Fibroblast of skin of right biceps (primary cell): Measurements from ENCODE around the gene PKNOX1.
"Not testable (repeated sequence)": the region's sequence is repeated elsewhere in the genome, so short reads cannot be mapped to it uniquely, and the experiment has no call there.

ENCODE experiments used
- DNase-seq: peaks from one replicate; pipeline ENCODE4 v3.0.0-alpha.2; 2013

PKNOX1 gene

GRCh38 chr21:43062955-43063664, 88.7 kb downstream of the PKNOX1 start:
- DNase-seq: not testable (repeated sequence)

GRCh38 chr21:43064265-43064917, 90.0 kb downstream of the PKNOX1 start:
- not testable (repeated sequence) for DNase-seq

- DNase-seq: not testable (repeated sequence)
Measured at GRCh38 chr21:43065991-43066390, 91.6 kb downstream of the PKNOX1 start.

DNA sequence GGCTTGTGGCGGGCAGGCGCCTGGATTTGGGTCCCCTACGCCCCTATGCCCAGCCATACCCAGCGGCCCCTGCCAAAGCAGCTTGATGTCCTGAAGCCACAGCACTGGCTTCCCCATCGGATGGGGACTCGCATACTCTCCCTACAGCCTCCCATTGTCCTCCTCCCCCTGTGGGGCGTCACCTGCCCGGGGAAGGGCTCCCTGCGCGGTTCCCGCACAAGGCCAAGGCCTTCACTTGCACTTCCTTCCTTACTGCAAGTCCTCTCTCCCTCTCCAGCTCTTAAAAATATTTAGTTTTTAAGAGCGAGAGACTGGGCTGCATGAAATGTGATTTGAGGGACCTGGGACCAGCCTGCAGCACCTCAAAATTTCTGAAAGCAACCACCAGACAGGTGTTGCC, 92.3 kb downstream of the PKNOX1 start:
- not testable (repeated sequence) for DNase-seq

GRCh38 chr21:43068065-43068464, 93.7 kb downstream of the PKNOX1 start:
- not testable (repeated sequence) for DNase-seq

DNA sequence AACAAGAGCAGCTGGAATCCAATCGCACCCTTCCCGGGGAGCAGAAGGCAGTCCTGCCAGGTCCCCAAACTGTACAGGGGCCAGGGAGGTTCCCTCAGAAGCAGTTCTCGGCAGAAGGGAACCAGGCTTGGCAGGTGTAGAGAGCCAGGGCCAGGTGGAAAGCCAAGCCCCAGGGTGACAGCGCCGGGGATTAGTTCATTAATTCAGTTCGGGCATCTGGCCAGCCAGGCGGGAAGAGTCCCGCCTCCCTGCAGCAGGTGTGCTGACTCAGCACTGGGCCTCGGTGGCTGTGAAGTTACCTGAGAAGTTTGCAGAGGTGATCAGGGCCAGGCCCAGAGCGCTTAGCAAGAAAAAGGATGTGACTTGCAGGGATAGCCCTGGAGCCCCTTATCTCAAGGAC, 95.3 kb downstream of the PKNOX1 start:
- not testable (repeated sequence) for DNase-seq

GRCh38 chr21:43072742-43073141, 98.4 kb downstream of the PKNOX1 start:
- not testable (repeated sequence) for DNase-seq

GRCh38 chr21:43074401-43075169, 100.2 kb downstream of the PKNOX1 start:
- not testable (repeated sequence) for DNase-seq

- DNase-seq: not testable (repeated sequence)
Measured at GRCh38 chr21:43075170-43076022, 101.0 kb downstream of the PKNOX1 start, which contains the start of gene CBS. Gene CBS, minus strand, starts transcription at chr21:43075835. Its CDS starts 3,642 bp downstream, at chr21:43072193.

GRCh38 chr21:43076023-43076637, 101.8 kb downstream of the PKNOX1 start:
- DNase-seq: not testable (repeated sequence)

DNA sequence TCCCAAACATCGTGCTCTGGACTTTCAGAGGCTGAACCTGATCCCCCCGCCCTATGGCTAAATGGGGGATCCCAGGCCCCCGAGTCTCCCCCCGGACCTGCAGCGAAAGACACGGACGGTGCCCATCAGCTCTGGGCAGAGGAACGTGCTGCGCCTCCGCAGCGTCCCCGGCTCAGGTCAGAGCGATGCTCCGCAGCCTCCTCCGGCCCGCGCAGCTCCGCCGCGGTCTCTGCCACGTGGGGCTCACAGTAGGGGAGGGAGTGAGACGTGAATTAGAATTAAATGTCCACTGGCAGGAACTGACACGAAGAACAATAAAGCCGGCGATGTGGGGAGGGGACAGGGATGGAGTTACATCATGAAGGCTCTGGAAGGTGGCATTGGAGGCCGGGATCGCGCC, 102.3 kb downstream of the PKNOX1 start:
- not testable (repeated sequence) for DNase-seq

DNA sequence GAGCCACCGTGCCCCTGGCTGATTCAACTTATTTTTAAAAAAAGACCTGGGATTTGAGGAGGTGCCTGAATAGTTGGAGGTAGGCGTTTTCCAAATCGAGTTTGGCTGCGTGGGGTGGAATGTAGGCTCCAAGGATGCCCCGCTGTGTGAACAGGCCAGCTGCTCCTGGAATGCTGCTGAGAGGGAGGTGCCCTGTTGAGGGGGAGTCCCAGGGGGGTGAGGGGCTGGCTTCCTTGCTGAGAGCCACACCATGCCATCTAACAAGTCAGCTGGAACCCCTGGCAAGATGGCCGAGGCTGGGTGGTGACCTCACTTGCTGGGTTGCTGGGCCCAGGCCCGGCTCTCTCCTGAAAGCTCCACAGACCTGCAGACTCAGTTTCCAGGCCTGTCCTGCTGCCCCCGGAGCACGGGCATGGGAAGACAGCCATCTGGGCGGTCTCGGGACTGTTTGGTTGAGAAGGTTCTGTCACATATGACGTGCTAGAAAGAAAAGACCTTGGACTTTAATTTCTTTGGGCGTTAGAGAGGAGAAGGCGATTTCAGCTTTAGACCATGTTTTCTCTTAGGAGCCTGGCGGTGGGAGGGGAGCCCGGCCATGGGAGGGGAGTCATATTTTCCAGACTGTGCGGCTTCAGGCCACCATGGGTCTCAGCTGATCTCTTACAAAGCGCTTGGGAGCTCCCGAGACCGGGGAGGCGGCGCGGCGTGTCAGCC, 108.4 kb downstream of the PKNOX1 start:
- DNase-seq: not testable (repeated sequence)
